Esophagus muscularis mucosa (tissue), 4 donors: Measurements from ENCODE around the gene CDH4. TPM values are rescaled to one million over a fixed set of nuclear protein-coding genes. Genes with fewer than 3 reads are reported as not detected.

Experiments
- DNase-seq: peaks from one replicate; pipeline ENCODE4 v3.0.0-alpha.2; 2017; ENCODE audit errors: extremely low spot score
- H3K27ac ChIP-seq, 4 donors: fragments of 200-600 bp; sonication (generic); replicated peaks in 1 of 4; 1 replicate in 3 of 4; 2 replicates in 1 of 4; pipeline ENCODE4 v1.5.1; 2016 to 2019; ENCODE audit warnings: mild to moderate bottlenecking in 1 of 4
- H3K27me3 ChIP-seq, 4 donors: fragments of 200-600 bp; sonication (generic); one replicate each; pipeline versions ENCODE4 v1.5.1 to v1.6.0; 2016 to 2019
- H3K36me3 ChIP-seq, 4 donors: fragments of 200-600 bp; sonication (generic); one replicate each; pipeline ENCODE4 v1.5.1; 2016 to 2019
- H3K4me1 ChIP-seq, 4 donors: fragments of 200-600 bp; sonication (generic); one replicate each; pipeline ENCODE4 v1.5.1; 2016 to 2019
- H3K4me3 ChIP-seq, 4 donors: fragments of 200-600 bp; sonication (generic); 1 replicate in 2 of 4; 2 replicates in 2 of 4; pipeline ENCODE4 v1.5.1; 2016 to 2019; ENCODE audit warnings: mild to moderate bottlenecking in 4 of 4, moderate library complexity in 1 of 4
- H3K9me3 ChIP-seq, 4 donors: fragments of 200-600 bp; sonication (generic); 1 replicate in 3 of 4; 2 replicates in 1 of 4; pipeline ENCODE4 v1.5.1; 2016 to 2019
- CTCF ChIP-seq, 3 experiments: fragments of 200-600 bp in 2 of 3; fragments of 450-650 bp in 1 of 3; sonication (generic) in 2 of 3; IDR thresholded peaks; one replicate each; pipeline ENCODE4 v1.5.1; 2017 to 2019; ENCODE audit warnings: antibody characterized with exemption in 3 of 3, mild to moderate bottlenecking in 2 of 3, moderate library complexity in 1 of 3
- EP300 ChIP-seq: sonication (generic); formaldehyde crosslinking; IDR thresholded peaks from one replicate; pipeline ENCODE4 v1.6.1; 2017; ENCODE audit warnings: antibody characterized with exemption
- POLR2A ChIP-seq: fragments of 450-650 bp; IDR thresholded peaks from one replicate; pipeline ENCODE4 v1.6.1; 2017; ENCODE audit warnings: antibody characterized with exemption, moderate library complexity, mild to moderate bottlenecking, low read depth
- POLR2AphosphoS5 ChIP-seq, 2 donors: sonication (generic); formaldehyde crosslinking; IDR thresholded peaks; one replicate each; pipeline ENCODE4 v1.6.1; 2017; ENCODE audit warnings: antibody characterized with exemption in 2 of 2
- WGBS: methylation state at CpG from one replicate; pipeline ENCODE4 v1.1.5; 2018; 5-methylcytosine and 5-hydroxymethylcytosine counted together
- intact Hi-C: fragments of 100-400 bp; cut with DNase I; formaldehyde crosslinking; loops from one replicate; pipeline ENCODE4 v1.15.1; 2023
- total RNA-seq, 4 donors: library from RNA; depleted of rRNA; stranded (reverse); fragments of >200 nt; gene quantifications; one replicate each; pipeline versions ENCODE4 v1.1.0 to v1.2.1, GENCODE V29; 2016

CDH4 gene
- total RNA-seq, 4 donors from 2014 or later, result 0.42 to 1.3 (median 0.48) TPM

GRCh38 chr20:61926253-61926613 lies 674.2 kb downstream of the CDH4 start:
- DNase-seq, result no peak
- 83% methylated on average over 11 of the region's 14 CpGs for WGBS
- peaks cover 0 to 24% (median 0%) of the 10 kb centered on the region in 4 donors for H3K27me3 ChIP-seq
- intact Hi-C loops, result no loop called here
- H3K9me3 ChIP-seq, result no peaks in the 10 kb centered on the region
- no peak overlapping the region for H3K4me3 ChIP-seq
- H3K4me1 ChIP-seq, result no peaks in the 10 kb centered on the region
- H3K36me3 ChIP-seq, result no peaks in the 10 kb centered on the region
- no peak overlapping the region for H3K27ac ChIP-seq
- no peak for TF ChIP-seq CTCF (IDR thresholded peaks at IDR 0.05)
- no peak for TF ChIP-seq POLR2A
- no peak for TF ChIP-seq EP300
- TF ChIP-seq POLR2AphosphoS5 (IDR thresholded peaks at IDR 0.05), result no peak

GRCh38 chr20:61926796-61927192 lies 674.7 kb downstream of the CDH4 start:
- no peaks in the 10 kb centered on the region for H3K36me3 ChIP-seq
- no peak for TF ChIP-seq POLR2A
- no peak for TF ChIP-seq CTCF (IDR thresholded peaks at IDR 0.05)
- TF ChIP-seq POLR2AphosphoS5 (IDR thresholded peaks at IDR 0.05), result no peak
- TF ChIP-seq EP300, result no peak
- 84% methylated on average over 23 of the region's 23 CpGs for WGBS
- peaks cover 0 to 24% (median 0%) of the 10 kb centered on the region in 4 donors for H3K27me3 ChIP-seq
- H3K4me3 ChIP-seq, result no peak overlapping the region
- DNase-seq, result no peak
- intact Hi-C loops, result no loop called here
- H3K4me1 ChIP-seq, result no peaks in the 10 kb centered on the region
- no peak overlapping the region for H3K27ac ChIP-seq
- no peaks in the 10 kb centered on the region for H3K9me3 ChIP-seq

GRCh38 chr20:61927193-61927825 lies 675.2 kb downstream of the CDH4 start:
- H3K36me3 ChIP-seq, result no peaks in the 10 kb centered on the region
- no peak overlapping the region for H3K27ac ChIP-seq
- intact Hi-C loops, result no loop called here
- peaks cover 0 to 24% (median 0%) of the 10 kb centered on the region in 4 donors for H3K27me3 ChIP-seq
- TF ChIP-seq EP300 (no peak), POLR2A (no peak), POLR2AphosphoS5 (IDR thresholded peaks at IDR 0.05) (no peak), CTCF (IDR thresholded peaks at IDR 0.05) (no peak)
- no CpG with 5 or more reads among the region's 21 CpGs for WGBS
- no peaks in the 10 kb centered on the region for H3K4me1 ChIP-seq
- no peak overlapping the region for H3K4me3 ChIP-seq
- no peak for DNase-seq
- H3K9me3 ChIP-seq, result no peaks in the 10 kb centered on the region

GRCh38 chr20:61927826-61928541 lies 675.9 kb downstream of the CDH4 start:
- no peak overlapping the region for H3K27ac ChIP-seq
- peaks cover 0 to 23% (median 0%) of the 10 kb centered on the region in 4 donors for H3K27me3 ChIP-seq
- intact Hi-C loops, result no loop called here
- TF ChIP-seq POLR2A (no peak), POLR2AphosphoS5 (IDR thresholded peaks at IDR 0.05) (no peak), EP300 (no peak), CTCF (IDR thresholded peaks at IDR 0.05) (no peak)
- 89% methylated on average over 20 of the region's 43 CpGs for WGBS
- no peak for DNase-seq
- H3K4me3 ChIP-seq, result no peak overlapping the region
- no peaks in the 10 kb centered on the region for H3K4me1 ChIP-seq
- H3K9me3 ChIP-seq, result no peaks in the 10 kb centered on the region
- H3K36me3 ChIP-seq, result no peaks in the 10 kb centered on the region
